Mesendoderm (in vitro differentiated cells): ENCODE results near the gene AMH.

Source experiments
- DNase-seq: peaks from one replicate; pipeline ENCODE4 v3.0.0; 2013
- H2AK5ac ChIP-seq: 2 replicates; pipeline ENCODE4 v1.6.1; 2013; ENCODE audit warnings: low read length, inconsistent platforms
- H2BK120ac ChIP-seq: 2 replicates; pipeline ENCODE4 v1.6.1; 2013; ENCODE audit warnings: low read depth, mild to moderate bottlenecking, low read length, moderate library complexity, mixed read lengths
- H2BK15ac ChIP-seq: replicated peaks from 2 replicates; pipeline ENCODE4 v1.6.1; 2013; ENCODE audit warnings: low read depth, mild to moderate bottlenecking, moderate library complexity
- H2BK5ac ChIP-seq: 2 replicates; pipeline ENCODE4 v1.6.1; 2013; ENCODE audit warnings: low read length, inconsistent platforms
- H3K18ac ChIP-seq: 2 replicates; pipeline ENCODE4 v1.6.1; 2013; ENCODE audit warnings: mild to moderate bottlenecking, low read length, mixed read lengths
- H3K23ac ChIP-seq: one replicate; pipeline ENCODE4 v1.6.1; 2013; ENCODE audit warnings: low read length
- H3K27ac ChIP-seq: 2 replicates; pipeline ENCODE4 v1.5.1; 2013; ENCODE audit warnings: low read depth, mild to moderate bottlenecking, inconsistent platforms, low read length, moderate library complexity
- H3K27me3 ChIP-seq: 2 replicates; pipeline ENCODE4 v1.6.1; 2013; ENCODE audit warnings: low read length, control low read depth, mild to moderate bottlenecking, inconsistent platforms; ENCODE audit not compliant: insufficient read depth, poor library complexity
- H3K36me3 ChIP-seq: 2 replicates; pipeline ENCODE4 v1.6.1; 2013; ENCODE audit warnings: low read length, inconsistent platforms; ENCODE audit not compliant: control insufficient read depth, insufficient read depth
- H3K4ac ChIP-seq: one replicate; pipeline ENCODE4 v1.6.1; 2013; ENCODE audit warnings: low read depth, mild to moderate bottlenecking, low read length, moderate library complexity
- H3K4me1 ChIP-seq: 2 replicates; pipeline ENCODE4 v1.6.1; 2013; ENCODE audit warnings: low read depth, low read length, inconsistent platforms; ENCODE audit not compliant: control insufficient read depth
- H3K4me2 ChIP-seq: 2 replicates; pipeline ENCODE4 v1.6.1; 2013; ENCODE audit warnings: low read length
- H3K4me3 ChIP-seq: 2 replicates; pipeline ENCODE4 v1.5.1; 2013; ENCODE audit warnings: mild to moderate bottlenecking, low read length
- H3K56ac ChIP-seq: one replicate; pipeline ENCODE4 v1.6.1; 2013; ENCODE audit warnings: low read length
- H3K79me1 ChIP-seq: 2 replicates; pipeline ENCODE4 v1.6.1; 2013; ENCODE audit warnings: low read length, inconsistent platforms
- H3K79me2 ChIP-seq: 2 replicates; pipeline ENCODE4 v1.6.1; 2013; ENCODE audit warnings: mild to moderate bottlenecking, low read length; ENCODE audit not compliant: control insufficient read depth, insufficient read depth
- H3K9ac ChIP-seq: 2 replicates; pipeline ENCODE4 v1.6.1; 2013; ENCODE audit warnings: low read length, inconsistent platforms
- H4K5ac ChIP-seq: one replicate; pipeline ENCODE4 v1.6.1; 2013; ENCODE audit warnings: low read length
- H4K8ac ChIP-seq: one replicate; pipeline ENCODE4 v1.6.1; 2013; ENCODE audit warnings: low read depth, mild to moderate bottlenecking, control low read depth, low read length, moderate library complexity
- WGBS: extraction: QIAGEN DNeasy Blood & Tissue Kit; methylation state at CpG from one replicate; pipeline ENCODE4 v1.1.7; 2013; ENCODE audit warnings: low lambda C conversion rate, missing lambda C conversion rate; ENCODE audit not compliant: insufficient coverage; ENCODE audit errors: extremely low coverage; 5-methylcytosine and 5-hydroxymethylcytosine counted together
- small RNA-seq: library from polyadenylated mRNA; stranded (forward); fragments of <200 nt; extraction: miRNeasy Mini kit (QIAGEN cat#:217004); gene quantifications from one replicate; pipeline ENCODE3, GENCODE V24; 2013; ENCODE audit not compliant: insufficient read depth

Gene AMH

DNA sequence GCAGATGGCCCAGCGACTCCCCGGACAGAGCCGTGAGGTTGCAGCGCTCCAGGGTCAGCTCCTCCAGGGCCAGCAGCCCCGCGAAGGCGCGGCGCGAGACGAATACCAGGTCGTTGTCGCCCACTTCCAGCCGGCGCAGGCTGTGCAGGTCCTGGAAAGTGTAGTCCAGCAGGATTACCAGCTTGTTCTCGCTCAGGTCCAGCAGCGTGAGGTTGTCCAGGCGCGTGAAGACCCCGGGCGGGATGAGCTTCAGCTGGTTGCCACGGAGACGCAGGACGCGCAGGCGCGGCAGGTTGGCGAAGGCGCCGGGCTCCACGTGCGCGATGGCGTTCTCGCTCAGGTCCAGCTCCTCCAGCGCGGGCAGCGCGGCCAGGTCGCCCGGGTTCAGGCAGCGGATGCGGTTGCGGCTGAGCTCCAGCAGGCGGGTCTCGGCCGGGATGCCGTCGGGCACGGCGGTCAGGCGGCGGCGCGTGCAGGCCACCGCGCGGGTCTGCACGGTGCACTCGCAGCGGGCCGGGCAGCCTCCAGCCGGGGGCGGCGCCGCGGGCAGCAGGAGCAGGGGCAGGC lies 42.1 kb downstream of the AMH start:
- Histone ChIP-seq H3K4ac (no peak overlapping the region), H2BK120ac (no peak overlapping the region), H3K23ac (no peak overlapping the region), H3K27me3 (peaks cover 29% of the 10 kb centered on the region), H2BK5ac (no peak overlapping the region), H2AK5ac (no peak overlapping the region), H3K9ac (no peak overlapping the region), H3K18ac (no peak overlapping the region), H3K4me1 (no peaks in the 10 kb centered on the region), H3K4me3 (no peak overlapping the region), H4K5ac (no peak overlapping the region), H3K27ac (no peak overlapping the region), H2BK15ac (no peak overlapping the region), H4K8ac (no peak overlapping the region), H3K56ac (no peak overlapping the region), H3K4me2 (peak overlapping the region; percentile 29), H3K79me2 (no peaks in the 10 kb centered on the region), H3K36me3 (no peaks in the 10 kb centered on the region), H3K79me1 (no peaks in the 10 kb centered on the region)
- WGBS, result no CpG with 5 or more reads among the region's 67 CpGs
- DNase-seq, result no peak

DNA sequence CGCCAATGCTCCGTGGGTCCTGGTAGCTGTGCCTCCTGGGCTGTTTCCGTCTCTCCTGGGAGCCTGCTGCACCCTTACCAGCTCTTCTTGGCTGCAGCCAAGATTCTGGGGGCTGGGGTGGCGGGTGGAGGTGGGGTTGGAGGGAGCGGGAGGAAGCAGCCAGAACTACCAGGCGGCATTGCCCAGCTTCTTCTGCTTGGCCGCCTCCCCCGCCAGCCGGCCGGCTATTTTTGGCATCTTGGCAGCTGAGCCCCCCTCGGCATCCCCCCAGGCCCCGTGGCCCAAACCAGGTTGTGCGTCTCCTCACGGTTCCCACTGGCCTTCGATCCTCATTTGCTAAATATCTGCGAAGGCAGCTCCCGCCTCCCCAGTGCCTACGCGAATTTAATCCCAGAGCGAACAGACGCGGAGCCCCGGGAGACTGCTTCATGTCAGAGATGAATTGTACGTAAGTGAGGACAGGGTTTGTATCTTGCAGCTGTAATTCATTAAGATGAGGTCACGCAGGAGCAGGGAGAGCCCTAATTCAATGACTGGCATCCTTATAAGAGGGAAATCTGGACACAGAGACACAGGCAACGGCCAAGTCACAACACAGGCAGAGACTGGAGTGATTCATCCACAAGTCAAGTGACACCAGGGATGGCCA lies 45.7 kb downstream of the AMH start:
- WGBS, result no CpG with 5 or more reads among the region's 26 CpGs
- Histone ChIP-seq H3K4ac (no peak overlapping the region), H3K4me2 (no peak overlapping the region), H2BK5ac (no peak overlapping the region), H3K79me2 (no peaks in the 10 kb centered on the region), H3K4me3 (no peak overlapping the region), H2AK5ac (no peak overlapping the region), H3K18ac (no peak overlapping the region), H3K27ac (no peak overlapping the region), H2BK120ac (no peak overlapping the region), H3K36me3 (no peaks in the 10 kb centered on the region), H3K27me3 (peaks cover 19% of the 10 kb centered on the region), H2BK15ac (no peak overlapping the region), H3K9ac (no peak overlapping the region), H3K79me1 (no peaks in the 10 kb centered on the region), H3K23ac (no peak overlapping the region), H3K4me1 (no peaks in the 10 kb centered on the region), H4K8ac (no peak overlapping the region), H3K56ac (no peak overlapping the region), H4K5ac (no peak overlapping the region)
- DNase-seq, result no peak

- Histone ChIP-seq H3K4me1 (no peaks in the 10 kb centered on the region), H4K8ac (no peak overlapping the region), H2AK5ac (no peak overlapping the region), H3K79me2 (no peaks in the 10 kb centered on the region), H3K27ac (no peak overlapping the region), H3K18ac (no peak overlapping the region), H3K56ac (no peak overlapping the region), H2BK15ac (no peak overlapping the region), H3K27me3 (peaks cover 6% of the 10 kb centered on the region), H3K4me2 (no peak overlapping the region), H3K36me3 (no peaks in the 10 kb centered on the region), H2BK120ac (no peak overlapping the region), H4K5ac (no peak overlapping the region), H2BK5ac (no peak overlapping the region), H3K23ac (no peak overlapping the region), H3K4me3 (no peak overlapping the region), H3K79me1 (no peaks in the 10 kb centered on the region), H3K4ac (no peak overlapping the region), H3K9ac (no peak overlapping the region)
- no CpG with 5 or more reads among the region's 16 CpGs for WGBS
- no peak for DNase-seq
These were observed 47.0 kb downstream of the AMH start for GRCh38 chr19:2296141-2296540.

GRCh38 chr19:2300533-2300932 lies 51.4 kb downstream of the AMH start:
- Histone ChIP-seq H3K23ac (no peak overlapping the region), H2AK5ac (no peak overlapping the region)
- WGBS, result no CpG with 5 or more reads among the region's 17 CpGs

More at GRCh38 chr19:2300533-2300932, 51.4 kb downstream of the AMH start:
- H3K27me3 ChIP-seq, result no peaks in the 10 kb centered on the region
- H3K79me2 ChIP-seq, result no peaks in the 10 kb centered on the region
- H3K56ac ChIP-seq, result no peak overlapping the region
- H3K27ac ChIP-seq, result no peak overlapping the region
- H4K5ac ChIP-seq, result no peak overlapping the region
- no peaks in the 10 kb centered on the region for H3K4me1 ChIP-seq
- no peak overlapping the region for H4K8ac ChIP-seq
- no peak for DNase-seq
- no peak overlapping the region for H3K4me2 ChIP-seq
- H3K79me1 ChIP-seq, result no peaks in the 10 kb centered on the region
- no peaks in the 10 kb centered on the region for H3K36me3 ChIP-seq
- no peak overlapping the region for H3K18ac ChIP-seq
- no peak overlapping the region for H3K4ac ChIP-seq
- no peak overlapping the region for H3K9ac ChIP-seq
- H3K4me3 ChIP-seq, result no peak overlapping the region
- H2BK120ac ChIP-seq, result no peak overlapping the region
- H2BK5ac ChIP-seq, result no peak overlapping the region
- H2BK15ac ChIP-seq, result no peak overlapping the region

Small RNAs within 50 kb of the gene (small RNA-seq; reads per million reads assigned to genes)
- gene MIR1227, result 0.90 reads per million
